PFSK-1 (cell line): ENCODE results near the gene RPH3AL.

ENCODE experiments used
- FOXP2 ChIP-seq: optimal IDR thresholded peaks from 2 replicates; pipeline ENCODE3; 2011; ENCODE audit warnings: borderline replicate concordance, control low read depth, inconsistent platforms; ENCODE audit not compliant: insufficient read depth; ENCODE audit errors: extremely low read length, extremely low read depth
- POLR2AphosphoS5 ChIP-seq: IDR thresholded peaks from 2 replicates; pipeline ENCODE4 v1.6.1; 2012; ENCODE audit warnings: low read depth, mild to moderate bottlenecking, control low read depth, low read length, moderate library complexity
- REST ChIP-seq, 2 experiments: IDR thresholded peaks; 2 replicates each; pipeline versions ENCODE4 v1.6.1 to v1.8.0; 2011 to 2012; ENCODE audit warnings: low read depth in 2 of 2, low read length in 2 of 2, control low read depth in 1 of 2, inconsistent platforms in 1 of 2, mild to moderate bottlenecking in 1 of 2, moderate library complexity in 1 of 2; ENCODE audit not compliant: insufficient read depth in 1 of 2
- SIN3A ChIP-seq: IDR thresholded peaks from 2 replicates; pipeline ENCODE4 v1.6.1; 2012; ENCODE audit warnings: mild to moderate bottlenecking, low read length, moderate library complexity, borderline replicate concordance; ENCODE audit not compliant: insufficient read depth
- TAF1 ChIP-seq: IDR thresholded peaks from 2 replicates; pipeline ENCODE4 v1.6.1; 2012; ENCODE audit warnings: low read length, control low read depth, borderline replicate concordance; ENCODE audit not compliant: insufficient read depth

Gene RPH3AL

GRCh38 chr17:307741-308507 is 44.7 kb downstream of the RPH3AL start:
- TF ChIP-seq FOXP2 (no peak), POLR2AphosphoS5 (no peak), TAF1 (no peak), REST (IDR thresholded peaks at IDR 0.05; ENCODE audit: insufficient read depth in 1 of 2, low read depth in 2 of 2, low read length in 2 of 2) (no peak), SIN3A (no peak)

- TF ChIP-seq FOXP2 (no peak), REST (IDR thresholded peaks at IDR 0.05; ENCODE audit: insufficient read depth in 1 of 2, low read depth in 2 of 2, low read length in 2 of 2) (no peak), TAF1 (no peak), SIN3A (no peak), POLR2AphosphoS5 (no peak)
Measured at GRCh38 chr17:307295-307691, 45.3 kb downstream of the RPH3AL start.

DNA sequence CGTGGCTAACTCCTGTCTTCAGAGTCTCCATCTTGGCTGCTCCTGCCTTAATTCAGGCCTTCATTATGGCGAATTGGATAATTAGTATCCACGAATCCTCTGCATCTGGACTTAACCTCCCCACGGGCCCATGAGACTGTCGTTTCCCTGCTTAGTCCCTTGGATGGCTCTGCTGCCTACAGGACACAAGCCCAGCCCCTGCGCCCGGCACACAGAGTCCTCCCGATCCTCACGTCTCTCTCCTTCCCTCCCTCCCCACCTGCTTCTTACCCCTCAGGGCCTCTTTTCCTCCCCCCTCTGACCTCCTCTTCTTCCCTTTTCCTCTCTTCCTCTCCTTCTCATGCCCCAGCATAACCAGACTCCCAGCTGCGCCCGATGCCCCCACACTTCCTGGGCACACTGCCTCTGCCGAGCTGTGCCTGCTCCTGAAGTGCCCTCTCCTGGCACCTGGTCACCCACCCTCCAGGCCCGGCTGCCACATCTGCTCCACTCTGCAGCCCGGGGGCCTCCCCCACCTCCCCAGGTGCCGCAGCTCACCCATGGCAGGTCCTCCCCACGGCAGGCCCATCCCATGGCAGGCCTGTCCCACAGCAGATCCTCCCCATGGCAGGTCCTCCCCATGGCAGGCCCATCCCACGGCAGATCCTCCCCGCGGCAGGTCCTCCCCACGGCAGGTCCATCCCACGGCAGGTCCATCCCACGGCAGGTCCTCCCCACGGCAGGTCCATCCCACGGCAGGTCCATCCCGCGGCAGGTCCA is 45.9 kb downstream of the RPH3AL start:
- no peak for TF ChIP-seq POLR2AphosphoS5
- TF ChIP-seq SIN3A = no peak
- no peak for TF ChIP-seq REST (IDR thresholded peaks at IDR 0.05; ENCODE audit: insufficient read depth in 1 of 2, low read depth in 2 of 2, low read length in 2 of 2)
- no peak for TF ChIP-seq TAF1
- no peak for TF ChIP-seq FOXP2

- TF ChIP-seq FOXP2 (no peak), POLR2AphosphoS5 (no peak), TAF1 (no peak), SIN3A (no peak), REST (IDR thresholded peaks at IDR 0.05; ENCODE audit: insufficient read depth in 1 of 2, low read depth in 2 of 2, low read length in 2 of 2) (no peak)
Measured at GRCh38 chr17:306116-306515, 46.5 kb downstream of the RPH3AL start.
